HepG2 (cell line): ENCODE data around the gene IFI35. TPM values are rescaled to one million over a fixed set of nuclear protein-coding genes. Genes with fewer than 3 reads are reported as not detected.

ENCODE experiments used
- AFF4 ChIP-seq: sonication (generic); formaldehyde crosslinking; IDR thresholded peaks from 2 replicates; pipeline ENCODE4 v1.4.0; 2020; ENCODE audit warnings: missing genetic modification reagents
- AKAP8 ChIP-seq: sonication (generic); formaldehyde crosslinking; IDR thresholded peaks from 2 replicates; pipeline ENCODE4 v1.5.1; 2020; ENCODE audit warnings: mild to moderate bottlenecking, missing genetic modification reagents
- ARID2 ChIP-seq: sonication (generic); formaldehyde crosslinking; IDR thresholded peaks from 2 replicates; pipeline ENCODE4 v1.8.1; 2022; ENCODE audit warnings: mild to moderate bottlenecking, missing genetic modification reagents, borderline replicate concordance
- CENPBD1 ChIP-seq: sonication (generic); formaldehyde crosslinking; IDR thresholded peaks from 2 replicates; pipeline ENCODE4 v1.8.0; 2022; ENCODE audit warnings: missing genetic modification reagents, low read depth, mild to moderate bottlenecking, borderline replicate concordance
- EHMT2 ChIP-seq: fragments of 200-600 bp; sonication (generic); IDR thresholded peaks from 2 replicates; pipeline ENCODE4 v1.7.0; 2017; ENCODE audit warnings: antibody characterized with exemption, low read depth, low read length, borderline replicate concordance
- GTF2F1 ChIP-seq: fragments of 150-350 bp; IDR thresholded peaks from 2 replicates; pipeline ENCODE4 v1.6.1; 2014; ENCODE audit warnings: low read length
- IRX3 ChIP-seq: sonication (generic); formaldehyde crosslinking; IDR thresholded peaks from 2 replicates; pipeline ENCODE4 v1.8.1; 2023; ENCODE audit warnings: mild to moderate bottlenecking, low read depth, missing genetic modification reagents, borderline replicate concordance
- NFIC ChIP-seq: IDR thresholded peaks from 2 replicates; pipeline ENCODE4 v1.6.1; 2012; ENCODE audit warnings: mild to moderate bottlenecking, low read length, inconsistent platforms
- NONO ChIP-seq, 2 experiments: fragments of 450-650 bp in 1 of 2; sonication (generic) in 1 of 2; formaldehyde crosslinking in 1 of 2; IDR thresholded peaks in 1 of 2; conservative IDR thresholded peaks in 1 of 2; 2 replicates each; pipeline versions ENCODE4 v1.6.1 to v1.8.0; 2017 to 2022; ENCODE audit warnings: mild to moderate bottlenecking in 1 of 2, missing genetic modification reagents in 1 of 2, moderate library complexity in 1 of 2
- SMAD3 ChIP-seq: sonication (generic); formaldehyde crosslinking; IDR thresholded peaks from 2 replicates; pipeline ENCODE4 v1.4.0; 2020; ENCODE audit warnings: missing genetic modification reagents
- SMARCE1 ChIP-seq: fragments of 450-650 bp; IDR thresholded peaks from 2 replicates; pipeline ENCODE4 v1.6.1; 2017; ENCODE audit warnings: borderline replicate concordance
- SNAI1 ChIP-seq: sonication (generic); formaldehyde crosslinking; IDR thresholded peaks from 2 replicates; pipeline ENCODE4 v1.5.0; 2020; ENCODE audit warnings: mild to moderate bottlenecking, missing genetic modification reagents, borderline replicate concordance
- SOX6 ChIP-seq, 2 experiments: fragments of 450-650 bp in 1 of 2; sonication (generic) in 1 of 2; formaldehyde crosslinking in 1 of 2; IDR thresholded peaks; 2 replicates each; pipeline versions ENCODE4 v1.4.0 to v1.6.1; 2017 to 2020; ENCODE audit warnings: antibody characterized with exemption in 1 of 2, mild to moderate bottlenecking in 1 of 2, missing genetic modification reagents in 1 of 2
- TCF12 ChIP-seq, 2 experiments: fragments of 450-650 bp in 1 of 2; sonication (generic) in 1 of 2; formaldehyde crosslinking in 1 of 2; IDR thresholded peaks; 2 replicates each; pipeline versions ENCODE4 v1.6.1 to v1.8.0; 2017 to 2022; ENCODE audit warnings: antibody characterized with exemption in 1 of 2, mild to moderate bottlenecking in 1 of 2, missing genetic modification reagents in 1 of 2, moderate library complexity in 1 of 2
- TGIF2 ChIP-seq: IDR thresholded peaks from 2 replicates; pipeline ENCODE4 v1.6.1; 2016; ENCODE audit warnings: control low read depth, missing compliant biosample characterization
- TIGD3 ChIP-seq: sonication (generic); formaldehyde crosslinking; IDR thresholded peaks from 2 replicates; pipeline ENCODE4 v1.5.1; 2020; ENCODE audit warnings: mild to moderate bottlenecking, missing genetic modification reagents, borderline replicate concordance
- ZBTB3 ChIP-seq: sonication (generic); formaldehyde crosslinking; IDR thresholded peaks from 2 replicates; pipeline ENCODE4 v1.4.0; 2020; ENCODE audit warnings: low read depth, mild to moderate bottlenecking, moderate library complexity, missing genetic modification reagents, borderline replicate concordance
- ZNF282 ChIP-seq: fragments of 450-650 bp; IDR thresholded peaks from 2 replicates; pipeline ENCODE4 v1.6.1; 2018; ENCODE audit not compliant: partially characterized antibody
- ZNF329 ChIP-seq: sonication (generic); formaldehyde crosslinking; IDR thresholded peaks from 2 replicates; pipeline ENCODE4 v1.9.0; 2021; ENCODE audit warnings: low read depth, mild to moderate bottlenecking, missing genetic modification reagents
- ZNF367 ChIP-seq: sonication (generic); formaldehyde crosslinking; IDR thresholded peaks from 2 replicates; pipeline ENCODE4 v1.4.0; 2020; ENCODE audit warnings: missing genetic modification reagents, borderline replicate concordance
- ZNF570 ChIP-seq: sonication (generic); formaldehyde crosslinking; IDR thresholded peaks from 2 replicates; pipeline ENCODE4 v1.4.0; 2020; ENCODE audit warnings: mild to moderate bottlenecking, missing genetic modification reagents, borderline replicate concordance
- ZNF572 ChIP-seq: sonication (generic); formaldehyde crosslinking; IDR thresholded peaks from 2 replicates; pipeline ENCODE4 v1.5.1; 2020; ENCODE audit warnings: mild to moderate bottlenecking, missing genetic modification reagents
- ZNF709 ChIP-seq: sonication (generic); formaldehyde crosslinking; IDR thresholded peaks from 2 replicates; pipeline ENCODE4 v1.5.0; 2020; ENCODE audit warnings: mild to moderate bottlenecking, missing genetic modification reagents
- polyA plus RNA-seq, 8 experiments: library from polyadenylated mRNA; depleted of rRNA in 3 of 8; stranded (reverse) in 7 of 8; unstranded in 1 of 8; fragments of >200 nt; fragmentation: Illumina TruSeq in 4 of 8; extraction: Trizol in 4 of 8; gene quantifications; 2 replicates each; pipeline versions ENCODE4 v1.2.1 to v1.2.3, GENCODE V29; 2011 to 2016; ENCODE audit warnings: low read depth in 4 of 8, missing spikeins in 1 of 8, mixed read lengths in 1 of 8; ENCODE audit not compliant: insufficient read depth in 1 of 8
- total RNA-seq, 5 experiments: library from RNA; depleted of rRNA; stranded (reverse); fragments of >200 nt; fragmentation: Illumina TruSeq; extraction: Trizol; gene quantifications; 2 replicates each; pipeline ENCODE4 v1.2.3, GENCODE V29; 2016; ENCODE audit warnings: low read depth in 1 of 5

IFI35 gene
- total and polyA plus RNA-seq, 2 of the 13 experiments (the other 11 are each of a cell fraction or from before 2014, with no cell fraction given), result 28.9 to 38.1 TPM

- TF ChIP-seq SMAD3 (CRISPR knock-in tag) (peak; percentile 69; the same call in 1 of the 2 replicates), SNAI1 (CRISPR knock-in tag) (no peak), ZNF572 (0 out of 2 replicates have a peak, but pooled peaks have one; percentile 65), TCF12 (IDR thresholded peaks at IDR 0.05) (no peak), TCF12 (CRISPR knock-in tag; IDR thresholded peaks at IDR 0.05) (no peak), ZBTB3 (CRISPR knock-in tag) (no peak), NFIC (no peak), SOX6 (IDR thresholded peaks at IDR 0.05) (no peak), SOX6 (CRISPR knock-in tag; IDR thresholded peaks at IDR 0.05) (peak; percentile 56), TGIF2 (CRISPR knock-in tag) (no peak), ARID2 (CRISPR knock-in tag) (no peak), GTF2F1 (no peak), TIGD3 (CRISPR knock-in tag) (no peak), ZNF367 (no peak), IRX3 (CRISPR knock-in tag) (no peak), AKAP8 (CRISPR knock-in tag) (no peak), CENPBD1 (CRISPR knock-in tag) (no peak), NONO (IDR thresholded peaks at IDR 0.05) (no peak), NONO (CRISPR knock-in tag; conservative IDR thresholded peaks at IDR 0.05) (0 out of 2 replicates have a peak, but pooled peaks have one; percentile 23), ZNF570 (no peak), AFF4 (CRISPR knock-in tag) (0 out of 2 replicates have a peak, but pooled peaks have one; percentile 54), ZNF709 (CRISPR knock-in tag) (no peak), EHMT2 (no peak), ZNF329 (CRISPR knock-in tag) (no peak), ZNF282 (no peak), SMARCE1 (no peak)
Measured at GRCh38 chr17:43024407-43025289, 18.1 kb downstream of the IFI35 start, which contains the start of gene RND2 (continued).
